ENCODE data around the gene TMEM44.

Gene TMEM44

DNA sequence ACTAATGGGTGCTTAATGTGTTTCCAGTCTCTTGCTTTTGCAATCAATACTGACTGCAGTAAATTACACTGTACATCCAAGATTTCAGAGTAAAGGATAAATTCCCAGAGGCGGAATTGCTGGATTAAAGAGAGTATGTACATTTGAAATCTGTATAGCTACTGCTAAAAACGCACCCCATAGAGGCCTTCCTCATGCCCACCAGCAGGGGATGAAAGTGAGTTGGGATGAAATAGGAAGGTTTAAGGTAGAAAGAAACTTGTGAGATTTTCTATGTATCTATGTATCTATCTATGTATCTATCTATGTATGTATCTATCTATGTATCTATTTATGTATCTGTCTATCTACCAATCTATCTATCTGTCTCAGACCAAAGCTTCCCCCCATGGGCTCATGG lies 28.4 kb downstream of the TMEM44 start:
- TF ChIP-seq, protein P1, sequence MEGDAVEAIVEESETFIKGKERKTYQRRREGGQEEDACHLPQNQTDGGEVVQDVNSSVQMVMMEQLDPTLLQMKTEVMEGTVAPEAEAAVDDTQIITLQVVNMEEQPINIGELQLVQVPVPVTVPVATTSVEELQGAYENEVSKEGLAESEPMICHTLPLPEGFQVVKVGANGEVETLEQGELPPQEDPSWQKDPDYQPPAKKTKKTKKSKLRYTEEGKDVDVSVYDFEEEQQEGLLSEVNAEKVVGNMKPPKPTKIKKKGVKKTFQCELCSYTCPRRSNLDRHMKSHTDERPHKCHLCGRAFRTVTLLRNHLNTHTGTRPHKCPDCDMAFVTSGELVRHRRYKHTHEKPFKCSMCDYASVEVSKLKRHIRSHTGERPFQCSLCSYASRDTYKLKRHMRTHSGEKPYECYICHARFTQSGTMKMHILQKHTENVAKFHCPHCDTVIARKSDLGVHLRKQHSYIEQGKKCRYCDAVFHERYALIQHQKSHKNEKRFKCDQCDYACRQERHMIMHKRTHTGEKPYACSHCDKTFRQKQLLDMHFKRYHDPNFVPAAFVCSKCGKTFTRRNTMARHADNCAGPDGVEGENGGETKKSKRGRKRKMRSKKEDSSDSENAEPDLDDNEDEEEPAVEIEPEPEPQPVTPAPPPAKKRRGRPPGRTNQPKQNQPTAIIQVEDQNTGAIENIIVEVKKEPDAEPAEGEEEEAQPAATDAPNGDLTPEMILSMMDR (IDR thresholded peaks at IDR 0.05; ENCODE audit: borderline replicate concordance, insufficient read depth, low read depth, low read length), result 0 out of 2 replicates have a peak, but pooled peaks have one; percentile 17
- H3K4me3 ChIP-seq (ENCODE audit: low read depth, low read length), result no peak overlapping the region

DNA sequence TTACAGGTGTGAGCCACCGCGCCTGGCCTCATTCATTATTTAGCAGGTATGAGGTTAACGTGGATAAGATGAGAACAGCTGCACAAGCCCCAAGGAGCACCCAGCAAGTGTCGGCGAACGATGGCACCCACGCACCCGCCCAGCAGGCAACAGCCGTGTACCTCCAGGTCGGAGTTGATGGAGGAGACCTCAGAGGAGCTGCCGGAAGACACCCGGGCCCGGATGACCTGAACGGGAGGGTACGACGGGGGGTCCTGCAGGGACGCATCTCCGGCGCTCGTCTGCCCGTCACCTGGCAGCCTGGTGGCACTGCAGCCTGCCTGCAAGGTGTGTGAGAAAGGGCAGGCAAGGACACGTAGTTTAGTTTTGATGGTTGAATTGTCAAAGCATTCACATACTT lies 29.1 kb downstream of the TMEM44 start:
- TF ChIP-seq, protein P1 (IDR thresholded peaks at IDR 0.05; ENCODE audit: borderline replicate concordance, insufficient read depth, low read depth, low read length), result no peak
- H3K4me3 ChIP-seq (ENCODE audit: low read depth, low read length), result no peak overlapping the region

DNA sequence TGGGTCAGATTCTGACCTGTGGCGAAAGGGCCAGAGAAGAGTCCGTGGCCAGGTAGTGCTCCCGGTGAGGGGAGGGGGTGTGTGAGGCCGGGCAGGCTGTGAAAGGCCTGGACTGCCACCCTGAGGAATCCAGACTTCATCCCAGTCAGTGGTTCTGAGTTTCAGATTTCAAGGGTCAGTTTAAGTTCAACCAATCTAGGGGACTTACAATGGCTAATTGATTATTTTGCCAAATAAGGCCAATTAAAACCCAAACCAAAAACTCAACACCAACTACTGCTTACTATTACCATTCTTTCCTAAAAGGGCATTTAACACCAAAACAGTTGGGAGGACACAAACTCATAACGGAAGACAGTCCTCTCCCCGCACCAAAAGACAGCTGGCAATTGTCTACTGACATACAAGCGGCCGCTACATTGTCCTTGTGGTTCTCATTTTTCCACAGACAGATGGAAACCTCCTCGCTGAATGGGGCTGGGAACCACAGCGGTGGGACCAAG lies 30.5 kb downstream of the TMEM44 start:
- TF ChIP-seq, protein P1 (IDR thresholded peaks at IDR 0.05; ENCODE audit: borderline replicate concordance, insufficient read depth, low read depth, low read length), result no peak

DNA sequence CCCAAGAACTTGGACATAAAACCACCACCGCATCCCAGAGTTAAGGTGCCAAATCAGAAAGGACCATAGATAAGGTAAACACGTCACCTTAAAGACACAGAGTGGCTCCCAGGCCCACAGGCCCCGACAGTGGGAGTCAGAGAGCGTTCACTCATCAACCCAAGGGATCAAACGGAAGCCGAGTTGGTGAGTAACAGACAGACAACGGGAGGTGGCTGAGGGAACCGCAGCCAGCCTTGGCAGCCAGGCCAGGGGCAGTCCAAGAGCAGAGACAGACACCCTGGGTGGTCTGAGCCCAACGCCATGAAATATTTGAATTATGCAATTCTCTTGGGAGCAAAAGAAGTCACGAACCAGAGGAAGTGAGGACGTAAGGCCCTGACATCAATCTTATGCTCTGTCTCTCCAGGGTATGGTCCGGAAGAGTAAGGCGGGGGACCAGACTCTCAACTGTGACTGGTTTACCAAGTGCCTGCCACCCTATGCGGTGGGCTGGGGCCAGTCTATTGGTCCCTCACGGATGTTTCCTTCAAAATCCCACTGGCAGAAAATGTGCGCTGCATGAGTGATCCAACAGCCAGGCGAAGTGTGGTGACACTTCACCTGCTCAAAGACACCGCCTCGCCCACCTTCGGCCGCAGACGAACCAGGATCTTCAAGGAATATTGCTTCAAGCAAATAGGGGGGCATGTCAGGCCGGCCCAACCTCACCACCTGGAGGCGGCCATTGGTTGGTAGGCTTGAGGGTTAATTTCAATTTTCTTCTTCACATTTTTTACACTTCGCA lies 34.3 kb downstream of the TMEM44 start:
- H3K4me3 ChIP-seq (ENCODE audit: low read depth, low read length), result no peak overlapping the region
- TF ChIP-seq, protein P1 (IDR thresholded peaks at IDR 0.05; ENCODE audit: borderline replicate concordance, insufficient read depth, low read depth, low read length), result no peak

More for the DNA sequence above, 30.5 kb downstream of the TMEM44 start:
- H3K4me3 ChIP-seq (ENCODE audit: low read depth, low read length), result no peak overlapping the region

DNA sequence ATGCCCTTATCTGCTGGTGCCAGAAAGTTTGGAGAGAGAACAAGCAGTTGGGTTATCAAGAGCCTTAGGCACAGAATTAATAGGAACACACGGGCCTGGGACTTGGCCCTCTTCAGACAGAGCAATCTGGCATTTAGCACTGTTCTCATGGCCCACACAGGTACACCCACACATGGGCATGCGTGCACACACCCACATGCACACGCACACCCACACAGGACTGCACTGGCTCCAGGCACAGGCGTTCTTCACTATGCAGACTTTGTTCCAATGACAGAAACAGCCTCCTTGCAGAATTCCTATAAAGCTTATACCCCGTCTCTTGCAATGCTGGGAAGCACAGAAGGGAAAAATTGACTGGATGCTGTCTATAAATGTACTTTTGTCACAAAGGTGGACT lies 36.3 kb downstream of the TMEM44 start:
- no peak overlapping the region for H3K4me3 ChIP-seq (ENCODE audit: low read depth, low read length)
- TF ChIP-seq, protein P1 (IDR thresholded peaks at IDR 0.05; ENCODE audit: borderline replicate concordance, insufficient read depth, low read depth, low read length), result no peak

DNA sequence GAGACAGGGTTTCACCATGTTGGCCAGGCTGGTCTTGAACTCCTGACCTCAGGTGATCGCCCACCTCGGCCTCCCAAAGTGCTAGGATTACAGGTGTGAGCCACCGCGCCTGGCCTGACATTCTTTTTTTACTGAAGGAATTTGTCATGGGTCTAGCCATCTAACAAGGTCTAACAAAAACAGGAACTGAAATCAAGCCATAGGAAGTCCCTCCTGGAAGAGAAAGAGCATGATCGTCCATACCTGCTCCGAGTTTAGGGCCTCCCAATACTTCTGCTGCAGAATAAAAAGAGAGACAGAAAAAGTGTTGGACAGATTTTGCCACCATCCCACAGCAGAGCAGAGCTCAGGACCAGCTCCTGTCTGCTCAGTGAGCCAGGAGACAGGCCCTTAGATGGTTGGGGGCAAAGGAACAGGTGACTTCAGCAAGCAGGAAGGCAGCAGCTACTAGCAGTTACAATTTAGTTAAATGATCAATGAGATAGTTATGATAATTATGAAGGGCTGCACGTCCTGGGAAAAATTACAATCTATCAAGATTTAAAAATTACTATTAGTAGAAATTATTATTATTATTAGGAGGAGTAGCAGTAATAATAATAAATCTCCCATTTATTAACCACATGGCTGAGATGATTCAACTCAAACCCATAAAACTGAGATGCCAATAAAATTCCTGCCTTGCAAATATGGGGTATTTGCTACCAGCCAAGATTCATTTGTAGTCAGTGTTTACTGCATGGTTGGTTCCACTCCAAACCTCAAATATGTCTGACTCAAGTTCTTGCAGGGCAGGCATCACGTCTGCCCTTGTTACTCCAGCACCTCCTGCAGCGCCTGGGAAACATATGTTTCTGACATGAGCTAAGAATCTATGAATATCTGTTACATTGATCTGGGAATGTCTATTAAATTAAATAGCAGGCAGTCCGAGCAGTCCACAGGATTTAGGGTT lies 40.1 kb downstream of the TMEM44 start:
- TF ChIP-seq, protein P1 (IDR thresholded peaks at IDR 0.05; ENCODE audit: borderline replicate concordance, insufficient read depth, low read depth, low read length), result no peak
- H3K4me3 ChIP-seq (ENCODE audit: low read depth, low read length), result no peak overlapping the region
